ENCODE measurements around the gene KRTAP16-1.

The KRTAP16-1 gene

DNA sequence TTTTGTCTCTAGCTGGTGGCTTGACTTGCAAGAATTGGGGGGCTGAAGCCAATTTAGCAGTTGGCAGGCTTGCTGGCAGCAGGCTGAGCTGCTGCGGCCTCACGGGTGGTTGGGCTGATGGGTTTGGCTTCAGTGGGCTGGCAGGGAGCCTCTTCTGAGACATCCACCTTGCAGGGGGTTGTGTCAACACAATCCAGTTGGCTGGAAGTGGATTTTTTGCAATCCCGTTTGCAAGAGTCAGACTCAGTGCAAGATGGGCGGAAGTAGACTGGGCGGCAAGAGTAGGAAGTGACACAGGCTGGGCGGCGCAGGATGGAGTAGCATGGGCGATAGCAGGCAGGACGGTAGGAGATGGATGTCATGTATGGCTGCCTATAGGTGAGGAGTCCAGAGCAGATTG lies 1.5 kb downstream of the KRTAP16-1 start:
- FAIRE-seq = no peak
- TF ChIP-seq PAX5 (IDR thresholded peaks at IDR 0.05; ENCODE audit: insufficient read depth, low read length, severe bottlenecking) (no peak), POLR2A (IDR thresholded peaks at IDR 0.05; ENCODE audit: low read depth, low read length) (no peak), POU2F2 (IDR thresholded peaks at IDR 0.05; ENCODE audit: low read depth, low read length) (no peak), POLR2AphosphoS5 (IDR thresholded peaks at IDR 0.05; ENCODE audit: low read depth, low read length) (no peak), TAF1 (IDR thresholded peaks at IDR 0.05; ENCODE audit: low read depth, low read length) (no peak), SPI1 (IDR thresholded peaks at IDR 0.05; ENCODE audit: low read depth, low read length) (no peak)
- DNase-seq (ENCODE audit: insufficient read length, low spot score) = no peak

DNA sequence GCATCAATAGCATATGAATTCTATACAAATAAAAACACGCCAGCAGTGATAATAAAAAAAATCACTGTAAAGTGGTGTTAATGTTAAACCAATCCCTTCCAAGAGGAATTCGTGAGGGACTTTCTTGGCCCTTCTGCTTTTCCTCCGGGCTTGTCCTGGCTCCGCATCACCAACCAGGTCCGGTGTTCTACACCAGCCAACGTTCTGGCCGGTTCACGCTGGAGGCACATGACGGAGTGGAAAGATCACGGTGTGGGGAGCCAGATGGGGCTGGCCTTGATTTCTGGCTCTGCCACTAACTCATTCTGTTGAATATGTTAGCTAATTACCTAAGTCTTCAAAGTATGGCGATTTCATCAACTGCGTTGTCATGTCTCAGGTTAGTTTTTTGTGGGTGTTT lies 5.0 kb downstream of the KRTAP16-1 start:
- no peak for TF ChIP-seq POLR2AphosphoS5 (IDR thresholded peaks at IDR 0.05; ENCODE audit: low read depth, low read length)
- no peak for TF ChIP-seq SPI1 (IDR thresholded peaks at IDR 0.05; ENCODE audit: low read depth, low read length)
- no peak for TF ChIP-seq POU2F2 (IDR thresholded peaks at IDR 0.05; ENCODE audit: low read depth, low read length)
- no peak for TF ChIP-seq TAF1 (IDR thresholded peaks at IDR 0.05; ENCODE audit: low read depth, low read length)
- TF ChIP-seq PAX5 (IDR thresholded peaks at IDR 0.05; ENCODE audit: insufficient read depth, low read length, severe bottlenecking) = no peak
- FAIRE-seq = no peak
- DNase-seq (ENCODE audit: insufficient read length, low spot score) = no peak

DNA sequence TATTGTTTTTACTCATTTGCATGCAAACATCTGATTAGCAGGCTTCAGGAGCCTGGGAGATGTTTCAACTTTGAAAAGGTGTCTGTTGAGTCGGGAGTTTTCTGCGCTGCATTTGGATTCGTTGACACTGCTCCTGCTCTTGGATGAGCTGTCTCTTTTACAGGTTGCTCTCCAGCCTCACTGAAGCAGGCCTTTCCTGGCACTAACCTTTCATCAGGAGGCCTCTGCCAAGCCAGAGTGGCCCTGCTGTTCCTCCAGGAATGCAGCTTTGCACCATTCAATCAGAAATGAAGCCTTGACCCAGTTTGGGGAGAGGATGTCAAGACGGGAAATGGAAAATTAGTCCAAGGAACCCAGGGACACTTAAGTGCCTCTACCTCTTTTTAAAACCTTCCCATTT lies 6.1 kb downstream of the KRTAP16-1 start:
- no peak for DNase-seq (ENCODE audit: insufficient read length, low spot score)
- TF ChIP-seq POLR2A (IDR thresholded peaks at IDR 0.05; ENCODE audit: low read depth, low read length) (no peak), POU2F2 (IDR thresholded peaks at IDR 0.05; ENCODE audit: low read depth, low read length) (no peak), TAF1 (IDR thresholded peaks at IDR 0.05; ENCODE audit: low read depth, low read length) (no peak), POLR2AphosphoS5 (IDR thresholded peaks at IDR 0.05; ENCODE audit: low read depth, low read length) (no peak)

DNA sequence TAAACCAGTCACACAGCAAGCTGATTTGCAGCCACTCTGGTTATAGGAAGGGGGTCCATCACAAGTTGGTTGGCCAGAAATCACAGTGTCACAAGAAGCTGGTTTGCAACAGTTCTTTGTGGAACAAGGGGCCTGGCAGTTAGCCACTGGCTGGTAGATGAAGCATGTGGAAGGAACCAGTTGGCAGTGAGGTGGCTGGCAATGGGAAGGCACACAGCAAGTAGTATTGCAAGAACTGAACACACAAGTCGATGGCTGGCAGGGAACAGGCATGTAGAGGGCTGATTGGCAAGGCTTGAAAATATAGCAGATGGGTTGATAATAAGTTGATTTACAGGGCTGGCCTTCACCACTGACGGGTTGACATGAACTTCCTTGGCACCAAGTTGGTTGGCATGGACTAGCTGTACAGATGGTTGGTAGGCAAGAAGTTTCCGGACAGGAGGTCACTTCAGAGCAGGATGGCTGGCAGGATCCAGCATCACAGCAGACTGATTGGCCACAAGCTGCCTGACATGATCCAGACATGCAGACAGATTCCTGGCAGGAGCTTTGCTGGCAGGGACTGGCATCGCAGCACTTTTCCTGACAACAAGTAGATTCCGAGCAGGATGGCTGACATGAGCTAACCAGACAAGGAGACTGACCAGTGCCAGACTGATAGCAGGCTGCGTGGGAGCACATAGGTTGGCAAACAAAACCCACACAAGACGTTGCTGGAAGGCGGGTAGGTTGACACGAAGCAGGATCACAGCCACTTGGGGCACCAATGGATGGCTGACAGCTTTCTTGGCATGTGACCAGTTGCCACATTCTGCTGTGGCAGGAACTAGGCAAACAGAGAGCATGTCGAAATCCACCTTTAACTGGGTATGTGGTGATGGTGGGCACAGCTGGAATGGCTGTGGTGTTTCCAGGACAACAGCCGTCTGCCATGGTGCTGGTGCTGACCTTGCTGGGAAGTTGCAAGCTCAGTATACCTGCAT lies 6.9 kb downstream of the KRTAP16-1 start, which contains the start of gene KRTAP29-1:
KRTAP29-1 (minus strand) TSS at position 936 of the 986 bp plus-strand sequence; CDS start at position 936, 0 bp downstream.
- TF ChIP-seq POU2F2 (IDR thresholded peaks at IDR 0.05; ENCODE audit: low read depth, low read length) (no peak), POLR2A (IDR thresholded peaks at IDR 0.05; ENCODE audit: low read depth, low read length) (no peak), TAF1 (IDR thresholded peaks at IDR 0.05; ENCODE audit: low read depth, low read length) (no peak), PAX5 (IDR thresholded peaks at IDR 0.05; ENCODE audit: insufficient read depth, low read length, severe bottlenecking) (no peak), POLR2AphosphoS5 (IDR thresholded peaks at IDR 0.05; ENCODE audit: low read depth, low read length) (no peak), SPI1 (IDR thresholded peaks at IDR 0.05; ENCODE audit: low read depth, low read length) (no peak)
- DNase-seq (ENCODE audit: insufficient read length, low spot score) (no peak), FAIRE-seq (no peak)

More for the DNA sequence above, 6.1 kb downstream of the KRTAP16-1 start:
- no peak for FAIRE-seq

DNA sequence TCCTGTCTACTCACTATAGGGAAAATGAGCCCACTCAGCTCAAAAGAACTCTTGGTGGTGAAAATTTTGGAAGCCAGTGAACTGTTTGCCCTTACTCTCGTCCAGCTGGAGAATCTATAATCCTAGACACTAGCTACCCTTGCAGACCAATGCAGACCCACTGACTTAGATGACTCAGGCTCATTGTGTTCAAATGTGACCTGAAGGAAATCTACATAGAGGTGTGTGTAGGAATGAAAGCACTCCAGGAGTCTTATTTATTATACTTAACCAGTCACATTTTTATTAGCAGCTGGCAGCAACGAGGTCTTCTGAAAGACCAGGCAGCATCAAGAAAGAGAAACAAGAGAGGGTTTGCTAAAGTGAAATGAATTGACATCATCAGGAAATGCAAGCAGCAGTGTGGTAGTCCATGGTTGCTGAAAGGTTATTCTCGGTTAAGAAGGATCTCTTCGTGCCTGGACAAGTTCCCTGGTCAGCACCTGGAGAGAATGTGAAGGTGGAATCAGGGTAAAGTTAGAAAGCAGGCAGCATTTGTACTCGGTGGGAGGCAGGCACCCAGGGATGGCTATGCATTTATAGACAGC lies 7.8 kb downstream of the KRTAP16-1 start:
- TF ChIP-seq POLR2AphosphoS5 (IDR thresholded peaks at IDR 0.05; ENCODE audit: low read depth, low read length) (no peak), POU2F2 (IDR thresholded peaks at IDR 0.05; ENCODE audit: low read depth, low read length) (no peak), TAF1 (IDR thresholded peaks at IDR 0.05; ENCODE audit: low read depth, low read length) (no peak), SPI1 (IDR thresholded peaks at IDR 0.05; ENCODE audit: low read depth, low read length) (no peak), PAX5 (IDR thresholded peaks at IDR 0.05; ENCODE audit: insufficient read depth, low read length, severe bottlenecking) (no peak), POLR2A (IDR thresholded peaks at IDR 0.05; ENCODE audit: low read depth, low read length) (no peak)
- DNase-seq (ENCODE audit: insufficient read length, low spot score) = no peak
- FAIRE-seq = no peak

DNA sequence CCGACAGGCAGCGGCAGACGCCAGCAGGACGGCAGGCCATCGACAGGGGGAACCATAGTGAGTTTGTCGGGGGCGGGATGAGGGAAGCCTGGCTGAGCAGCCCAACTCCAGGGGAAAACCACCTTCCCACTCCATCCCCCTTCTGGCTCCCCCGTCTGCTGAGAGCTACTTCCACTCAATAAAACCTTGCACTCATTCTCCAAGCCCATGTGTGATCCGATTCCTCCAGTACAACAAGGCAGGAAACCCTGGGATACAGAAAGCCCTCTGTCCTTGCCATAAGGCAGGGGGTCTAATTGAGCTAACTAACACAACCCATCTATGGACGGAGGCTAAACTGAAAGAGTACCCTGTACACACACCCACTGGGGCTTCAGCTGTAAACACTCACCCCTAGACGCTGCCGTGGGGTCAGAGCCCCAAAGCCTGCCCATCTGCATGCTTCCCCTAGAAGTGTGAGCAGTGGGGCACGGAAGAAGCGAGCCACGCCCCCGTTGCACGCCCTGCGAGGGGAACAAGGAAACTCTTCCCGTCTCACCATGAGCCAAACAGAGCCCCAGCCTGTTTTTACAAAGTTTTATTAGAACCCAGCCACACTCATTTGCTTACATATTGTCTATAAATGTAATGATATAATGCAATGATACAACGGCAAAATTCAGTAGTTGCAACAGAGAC lies 10.5 kb downstream of the KRTAP16-1 start:
- DNase-seq (ENCODE audit: insufficient read length, low spot score) = no peak
- no peak for TF ChIP-seq POLR2AphosphoS5 (IDR thresholded peaks at IDR 0.05; ENCODE audit: low read depth, low read length)
- TF ChIP-seq SPI1 (IDR thresholded peaks at IDR 0.05; ENCODE audit: low read depth, low read length) = no peak
- no peak for FAIRE-seq

DNA sequence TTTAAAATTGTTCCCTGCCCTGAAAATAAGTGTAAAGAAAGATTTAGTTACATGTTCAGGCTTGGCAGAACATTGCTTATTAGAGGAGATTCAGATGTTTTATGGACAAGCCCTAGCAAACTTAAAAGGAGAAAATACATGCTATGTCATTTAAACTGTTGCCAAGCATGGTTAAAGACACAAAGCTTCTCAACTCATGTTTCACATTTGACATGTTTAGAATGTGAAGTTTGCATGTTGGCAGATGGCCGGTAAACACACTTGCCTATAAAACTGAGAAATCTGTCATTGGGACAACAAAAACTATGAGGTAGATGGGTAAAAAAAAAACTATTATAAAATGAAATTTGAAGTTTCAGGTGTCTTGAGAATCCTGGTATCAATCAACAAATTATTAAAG lies 12.3 kb downstream of the KRTAP16-1 start:
- no peak for FAIRE-seq
- no peak for DNase-seq (ENCODE audit: insufficient read length, low spot score)
- TF ChIP-seq TAF1 (IDR thresholded peaks at IDR 0.05; ENCODE audit: low read depth, low read length) = no peak
- no peak for TF ChIP-seq SPI1 (IDR thresholded peaks at IDR 0.05; ENCODE audit: low read depth, low read length)
- TF ChIP-seq PAX5 (IDR thresholded peaks at IDR 0.05; ENCODE audit: insufficient read depth, low read length, severe bottlenecking) = no peak
- TF ChIP-seq POLR2AphosphoS5 (IDR thresholded peaks at IDR 0.05; ENCODE audit: low read depth, low read length) = no peak
- TF ChIP-seq POU2F2 (IDR thresholded peaks at IDR 0.05; ENCODE audit: low read depth, low read length) = no peak
- TF ChIP-seq POLR2A (IDR thresholded peaks at IDR 0.05; ENCODE audit: low read depth, low read length) = no peak

DNA sequence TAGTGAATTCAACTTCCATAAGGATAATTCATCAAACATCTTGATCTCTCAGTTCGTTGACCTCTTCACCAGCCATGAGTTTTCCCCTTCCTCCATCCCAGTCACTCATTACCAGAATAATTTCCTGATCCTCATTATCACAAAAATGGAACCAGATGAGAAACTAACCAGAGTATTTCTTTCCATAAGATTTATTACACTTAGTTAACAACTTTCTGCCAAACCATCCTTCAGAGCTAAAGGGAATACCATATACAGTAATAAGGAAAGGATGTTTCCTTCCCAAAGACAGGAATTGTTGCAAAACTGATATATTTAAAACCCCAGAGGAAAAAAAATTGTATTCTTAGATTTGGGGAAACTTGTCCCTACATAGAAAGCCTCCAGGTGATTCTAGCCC lies 15.1 kb downstream of the KRTAP16-1 start:
- DNase-seq (ENCODE audit: insufficient read length, low spot score) (no peak), FAIRE-seq (no peak)
- TF ChIP-seq SPI1 (IDR thresholded peaks at IDR 0.05; ENCODE audit: low read depth, low read length) = no peak
- no peak for TF ChIP-seq POLR2A (IDR thresholded peaks at IDR 0.05; ENCODE audit: low read depth, low read length)
- no peak for TF ChIP-seq PAX5 (IDR thresholded peaks at IDR 0.05; ENCODE audit: insufficient read depth, low read length, severe bottlenecking)
- TF ChIP-seq TAF1 (IDR thresholded peaks at IDR 0.05; ENCODE audit: low read depth, low read length) = no peak
- TF ChIP-seq POU2F2 (IDR thresholded peaks at IDR 0.05; ENCODE audit: low read depth, low read length) = no peak
- TF ChIP-seq POLR2AphosphoS5 (IDR thresholded peaks at IDR 0.05; ENCODE audit: low read depth, low read length) = no peak

DNA sequence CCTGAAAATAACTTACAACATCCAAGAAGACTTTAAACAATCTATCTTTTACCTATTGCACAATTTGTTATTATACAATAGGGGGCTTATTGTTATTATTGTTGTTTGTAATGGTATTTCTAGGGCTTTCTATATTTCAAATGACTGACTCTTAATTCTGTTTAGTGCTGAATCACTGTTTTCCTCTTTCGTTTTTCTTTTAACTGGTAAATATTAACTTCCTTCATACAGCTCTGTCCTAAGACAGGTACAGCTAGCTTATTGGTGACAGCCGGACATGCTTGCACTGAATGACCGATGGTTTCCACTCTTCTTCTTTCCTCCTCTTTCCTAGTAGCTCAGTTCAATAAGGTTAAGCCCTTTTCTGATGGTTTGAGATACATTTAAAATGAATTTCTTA lies 22.1 kb downstream of the KRTAP16-1 start:
- no peak for DNase-seq (ENCODE audit: insufficient read length, low spot score)
- no peak for TF ChIP-seq POLR2AphosphoS5 (IDR thresholded peaks at IDR 0.05; ENCODE audit: low read depth, low read length)
- TF ChIP-seq PAX5 (IDR thresholded peaks at IDR 0.05; ENCODE audit: insufficient read depth, low read length, severe bottlenecking) = no peak
- no peak for FAIRE-seq
